OCI-LY7 (cell line): ENCODE data around the gene PRR14. TPM values are rescaled to one million over a fixed set of nuclear protein-coding genes. Genes with fewer than 3 reads are reported as not detected.

Experiments used
- BruUV-seq: library from RNA; stranded (reverse); fragments of 400-500 nt; replicated peaks from 2 replicates; lab custom pipeline; 2021; lab: Mats Ljungman, UMichigan
- CTCF ChIA-PET: fragments of 300-600 bp; sonication (Branson Sonifier 250); formaldehyde crosslinking; loops from one replicate; lab custom pipeline; 2022; ENCODE audit warnings: antibody characterized with exemption; ENCODE audit not compliant: unreplicated experiment; lab: Charles Lee
- POLR2A ChIA-PET: fragments of 300-600 bp; sonication (Branson Sonifier 250); formaldehyde crosslinking; loops from one replicate; lab custom pipeline; 2022; ENCODE audit warnings: antibody characterized with exemption; lab: Charles Lee
- DNase-seq: peaks from one replicate; pipeline ENCODE4 v3.0.0-alpha.2; 2015; ENCODE audit warnings: low spot score
- H2AFZ ChIP-seq: fragments of 200-600 bp; sonication (generic), shearing (Covaris generic); 2 replicates; pipeline ENCODE4 v1.6.1; 2014; ENCODE audit warnings: mild to moderate bottlenecking, antibody characterized with exemption, low read length, moderate library complexity
- H3K27ac ChIP-seq: fragments of 200-600 bp; sonication (generic); 2 replicates; pipeline ENCODE4 v1.5.1; 2014; ENCODE audit warnings: mixed run types, low read depth, mild to moderate bottlenecking, moderate library complexity, low read length, inconsistent platforms; ENCODE audit not compliant: poor library complexity, severe bottlenecking
- H3K36me3 ChIP-seq: fragments of 200-600 bp; sonication (generic); 2 replicates; pipeline ENCODE4 v1.6.1; 2014; ENCODE audit warnings: mild to moderate bottlenecking, antibody characterized with exemption, low read length, moderate library complexity, mixed read lengths; ENCODE audit not compliant: insufficient read depth
- H3K4me1 ChIP-seq: fragments of 200-600 bp; sonication (generic); 2 replicates; pipeline ENCODE4 v1.5.1; 2014; ENCODE audit warnings: mild to moderate bottlenecking, low read length; ENCODE audit not compliant: insufficient read depth, poor library complexity, severe bottlenecking
- H3K4me2 ChIP-seq: fragments of 200-600 bp; sonication (generic); 2 replicates; pipeline ENCODE4 v1.6.1; 2014; ENCODE audit warnings: mild to moderate bottlenecking, low read length
- H3K4me3 ChIP-seq: fragments of 200-600 bp; sonication (generic); 2 replicates; pipeline ENCODE4 v1.5.1; 2014; ENCODE audit warnings: mild to moderate bottlenecking, low read depth, low read length; ENCODE audit not compliant: poor library complexity, severe bottlenecking
- H3K79me2 ChIP-seq: fragments of 200-600 bp; sonication (generic); 2 replicates; pipeline ENCODE4 v1.6.1; 2016; ENCODE audit warnings: low read depth, mild to moderate bottlenecking, low read length, moderate library complexity, mixed read lengths; ENCODE audit not compliant: insufficient read depth
- H3K9me2 ChIP-seq: fragments of 200-600 bp; sonication (generic); 2 replicates; pipeline ENCODE4 v1.6.1; 2016; ENCODE audit warnings: mild to moderate bottlenecking, low read length, mixed read lengths; ENCODE audit not compliant: insufficient read depth
- H3K9me3 ChIP-seq: fragments of 200-600 bp; sonication (generic); 2 replicates; pipeline ENCODE4 v1.6.1; 2014; ENCODE audit warnings: mild to moderate bottlenecking, mixed run types, low read length, mixed read lengths
- H4K20me1 ChIP-seq: fragments of 200-600 bp; sonication (generic); 2 replicates; pipeline ENCODE4 v1.6.1; 2014; ENCODE audit warnings: mild to moderate bottlenecking, antibody characterized with exemption, low read length, moderate library complexity, mixed read lengths; ENCODE audit not compliant: insufficient read depth
- CTCF ChIP-seq: fragments of 200-600 bp; sonication (generic); conservative IDR thresholded peaks from 2 replicates; pipeline ENCODE4 v1.5.1; 2014; ENCODE audit warnings: mild to moderate bottlenecking, antibody characterized with exemption, low read length, moderate library complexity, mixed read lengths
- EZH2phosphoT487 ChIP-seq: fragments of 200-600 bp; sonication (generic); IDR thresholded peaks from 2 replicates; pipeline ENCODE4 v1.6.1; 2018; ENCODE audit warnings: low read depth, borderline replicate concordance, mild to moderate bottlenecking, mixed run types, antibody characterized with exemption, low read length, moderate library complexity, mixed read lengths
- intact Hi-C: fragments of 100-400 bp; cut with micrococcal nuclease; formaldehyde crosslinking; loops from one replicate; pipeline ENCODE4 v1.10.0; 2022; ENCODE audit not compliant: unreplicated experiment
- total RNA-seq, 2 experiments: library from RNA; depleted of rRNA in 1 of 2; stranded (reverse); fragments of >200 nt in 1 of 2; shearing (Covaris generic) in 1 of 2; gene quantifications; 2 replicates each; pipeline ENCODE4 v1.2.3, GENCODE V29; 2014 to 2022

The PRR14 gene
- total RNA-seq, 2 experiments from 2014 or later: 33.2 to 75.5 TPM

- no peaks in the 10 kb centered on the region for H4K20me1 ChIP-seq
- H3K9me2 ChIP-seq: no peaks in the 10 kb centered on the region
- no peaks in the 10 kb centered on the region for H3K36me3 ChIP-seq
- H3K79me2 ChIP-seq: no peaks in the 10 kb centered on the region
- no TSS peak for BruUV-seq
- no peak overlapping the region for H3K4me2 ChIP-seq
- TF ChIP-seq EZH2phosphoT487: no peak
- TF ChIP-seq CTCF: no peak
- H3K4me3 ChIP-seq: no peak overlapping the region
- POLR2A ChIA-PET: interaction anchor here (0.6 to 1.2 kb wide), 3 partner anchors 17 to 207 kb away, joined by 3 to 4 read pairs (median 3); no protein-coding TSS in a partner anchor
- no peak overlapping the region for H2AFZ ChIP-seq
- peaks cover 11% of the 10 kb centered on the region for H3K4me1 ChIP-seq
- DNase-seq: no peak
- no peak overlapping the region for H3K27ac ChIP-seq
- CTCF ChIA-PET: interaction anchor here (1.5 kb wide), 1 partner anchor 10 kb away, joined by 3 read pairs; no protein-coding TSS in a partner anchor
- intact Hi-C loops: no loop called here
- peaks cover 7% of the 10 kb centered on the region; the same call in 1 of the 2 replicates for H3K9me3 ChIP-seq
These were observed 31.6 kb upstream of the PRR14 start for GRCh38 chr16:30619202-30619601.

- DNase-seq: no peak
- Histone ChIP-seq H3K36me3 (no peaks in the 10 kb centered on the region), H3K9me2 (no peaks in the 10 kb centered on the region), H3K27ac (no peak overlapping the region), H3K9me3 (peaks cover 7% of the 10 kb centered on the region; the same call in 1 of the 2 replicates), H2AFZ (no peak overlapping the region), H3K4me2 (no peak overlapping the region), H3K4me3 (no peak overlapping the region), H3K4me1 (peaks cover 9% of the 10 kb centered on the region), H3K79me2 (no peaks in the 10 kb centered on the region), H4K20me1 (no peaks in the 10 kb centered on the region)
- BruUV-seq: no TSS peak
- CTCF ChIA-PET: interaction anchor here (1.5 kb wide), 1 partner anchor 10 kb away, joined by 3 read pairs; no protein-coding TSS in a partner anchor
- intact Hi-C loops: no loop called here
- POLR2A ChIA-PET: interaction anchor here (0.6 to 1.2 kb wide), 5 partner anchors 13 to 208 kb away, joined by 3 to 6 read pairs (median 3); no protein-coding TSS in a partner anchor
- TF ChIP-seq EZH2phosphoT487 (no peak), CTCF (no peak)
These were observed 31.1 kb upstream of the PRR14 start for GRCh38 chr16:30619638-30620037.

- TF ChIP-seq EZH2phosphoT487 (no peak), CTCF (no peak)
- intact Hi-C loops: no loop called here
- CTCF ChIA-PET: interaction anchor here (1.5 kb wide), 1 partner anchor 9 kb away, joined by 3 read pairs; no protein-coding TSS in a partner anchor
- no peaks in the 10 kb centered on the region for H3K9me2 ChIP-seq
- H3K27ac ChIP-seq: no peak overlapping the region
- DNase-seq: no peak
- no peaks in the 10 kb centered on the region for H3K79me2 ChIP-seq
- no peaks in the 10 kb centered on the region for H4K20me1 ChIP-seq
- H3K4me3 ChIP-seq: no peak overlapping the region
- peaks cover 7% of the 10 kb centered on the region; the same call in 1 of the 2 replicates for H3K9me3 ChIP-seq
- no TSS peak for BruUV-seq
- no peak overlapping the region for H2AFZ ChIP-seq
- no peaks in the 10 kb centered on the region for H3K36me3 ChIP-seq
- H3K4me2 ChIP-seq: no peak overlapping the region
- H3K4me1 ChIP-seq: peaks cover 8% of the 10 kb centered on the region
- POLR2A ChIA-PET: interaction anchor here (0.6 to 1.2 kb wide), 6 partner anchors 12 to 208 kb away, joined by 3 to 6 read pairs (median 3); no protein-coding TSS in a partner anchor
These were observed 30.6 kb upstream of the PRR14 start for GRCh38 chr16:30620169-30620568.
